DMS53 treated with DMSO at 0.1 percent for 48 hours (cell line): ENCODE results near the gene ENPP3.

ENCODE experiments used
- DNase-seq: peaks from one replicate; lab custom pipeline; 2025; ENCODE audit not compliant: unreplicated experiment; lab: John Stamatoyannopoulos, UW

The ENPP3 gene

DNA sequence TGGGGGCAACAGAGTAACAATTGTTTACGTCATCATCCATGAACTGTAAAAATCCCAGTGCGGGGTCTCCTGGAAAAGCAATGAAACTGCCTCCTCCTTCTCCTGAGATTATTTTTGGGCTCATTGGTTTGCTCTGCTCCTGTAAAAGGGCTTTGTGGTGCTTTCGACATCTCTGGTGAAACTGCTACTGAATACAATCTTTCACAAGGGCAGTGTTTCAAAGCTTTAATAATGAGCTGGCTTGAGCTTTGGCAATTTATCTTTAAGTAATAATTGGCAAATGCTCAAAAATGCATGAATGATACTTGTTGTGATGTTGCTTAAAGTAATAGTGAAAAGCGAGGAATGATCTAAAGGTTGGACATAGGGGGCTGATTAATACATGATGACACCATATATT lies 127.2 kb downstream of the ENPP3 start:
- no peak for DNase-seq

DNA sequence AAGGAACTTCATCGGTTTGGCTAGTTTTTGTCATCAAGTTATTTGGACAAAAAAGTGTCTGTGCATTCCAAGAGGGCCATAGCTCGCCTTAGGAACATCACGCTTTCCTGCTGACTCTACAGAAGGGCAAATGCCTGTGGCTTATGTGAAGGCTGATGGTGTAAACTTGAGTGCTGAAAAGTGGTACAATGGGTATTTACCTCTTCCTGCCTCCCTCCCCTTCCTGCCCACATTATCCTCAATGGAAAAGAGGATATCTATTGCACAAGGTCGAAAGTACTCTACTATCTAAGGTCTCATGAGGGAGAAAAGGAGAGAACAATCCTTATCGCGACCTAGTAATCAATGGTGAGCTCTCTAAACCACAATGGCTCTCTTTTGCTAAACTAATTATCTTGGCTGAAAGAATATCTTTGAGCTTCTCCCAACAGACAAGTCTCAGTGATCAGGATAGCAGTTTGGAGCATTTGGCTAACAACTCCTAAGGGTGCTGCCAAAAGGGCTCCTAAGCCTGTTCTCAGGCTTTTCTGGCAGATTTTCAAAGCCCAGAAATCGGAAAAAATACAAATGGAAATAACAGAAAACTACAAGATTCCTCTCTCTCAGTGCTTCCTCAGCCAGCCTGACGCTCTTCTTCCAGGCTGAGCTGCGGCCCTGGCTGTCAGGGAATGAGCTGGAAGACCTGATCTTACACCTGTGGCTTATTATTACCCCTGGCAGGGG lies 128.1 kb downstream of the ENPP3 start:
- DNase-seq: no peak

DNA sequence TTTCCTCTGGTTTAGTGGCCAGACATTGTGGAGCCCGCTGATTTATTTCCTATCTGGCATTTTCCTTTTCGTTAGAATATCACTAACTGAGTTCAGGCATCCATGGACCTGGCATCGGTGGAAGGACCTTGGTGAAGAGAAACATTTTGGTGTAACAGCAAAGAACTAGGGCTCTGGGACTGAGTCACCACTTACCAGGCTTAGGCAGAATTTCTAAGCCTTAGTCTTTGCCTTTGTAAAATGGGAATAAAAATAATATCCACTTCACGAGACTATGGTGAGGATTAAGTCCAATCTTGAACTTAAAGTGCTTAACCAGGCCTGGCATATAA lies 128.7 kb downstream of the ENPP3 start:
- DNase-seq: no peak

DNA sequence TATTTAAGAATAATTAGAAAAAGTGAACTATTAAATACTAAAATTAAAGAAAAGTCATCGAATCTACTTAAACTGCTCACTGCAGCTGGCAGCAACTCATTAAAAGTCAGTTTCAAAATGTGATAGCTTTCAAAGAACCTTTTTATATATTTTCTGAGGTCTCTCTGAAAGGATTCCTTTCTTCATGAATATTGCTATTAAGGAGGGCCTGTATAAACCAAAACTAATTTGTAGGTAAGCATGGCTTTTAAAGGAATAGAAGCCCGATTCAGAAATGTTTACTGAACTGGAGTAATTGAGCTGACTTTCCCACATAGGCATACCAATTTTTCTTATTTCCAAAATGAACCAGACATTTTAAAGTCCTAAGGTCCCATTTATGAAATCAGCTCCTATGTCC lies 129.5 kb downstream of the ENPP3 start:
- no peak for DNase-seq

DNA sequence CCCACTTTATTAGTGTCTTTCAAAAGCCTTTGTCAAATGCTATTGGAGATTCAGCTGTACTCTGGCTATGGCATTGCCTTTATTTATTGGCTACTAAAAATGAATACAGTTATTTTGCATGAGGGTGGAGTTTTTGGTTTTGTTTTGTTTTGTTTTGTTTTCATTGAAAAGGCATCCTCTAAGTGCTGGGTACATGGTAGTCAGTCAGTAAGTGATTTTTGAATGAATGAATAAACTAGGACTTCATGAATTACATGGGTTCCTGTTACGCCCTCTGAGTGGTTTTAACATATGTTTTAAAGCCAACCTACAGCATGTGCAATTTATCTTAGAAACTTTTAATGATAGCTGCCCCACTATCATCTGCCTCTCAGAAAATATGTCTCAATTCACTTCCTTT lies 131.9 kb downstream of the ENPP3 start:
- no peak for DNase-seq

DNA sequence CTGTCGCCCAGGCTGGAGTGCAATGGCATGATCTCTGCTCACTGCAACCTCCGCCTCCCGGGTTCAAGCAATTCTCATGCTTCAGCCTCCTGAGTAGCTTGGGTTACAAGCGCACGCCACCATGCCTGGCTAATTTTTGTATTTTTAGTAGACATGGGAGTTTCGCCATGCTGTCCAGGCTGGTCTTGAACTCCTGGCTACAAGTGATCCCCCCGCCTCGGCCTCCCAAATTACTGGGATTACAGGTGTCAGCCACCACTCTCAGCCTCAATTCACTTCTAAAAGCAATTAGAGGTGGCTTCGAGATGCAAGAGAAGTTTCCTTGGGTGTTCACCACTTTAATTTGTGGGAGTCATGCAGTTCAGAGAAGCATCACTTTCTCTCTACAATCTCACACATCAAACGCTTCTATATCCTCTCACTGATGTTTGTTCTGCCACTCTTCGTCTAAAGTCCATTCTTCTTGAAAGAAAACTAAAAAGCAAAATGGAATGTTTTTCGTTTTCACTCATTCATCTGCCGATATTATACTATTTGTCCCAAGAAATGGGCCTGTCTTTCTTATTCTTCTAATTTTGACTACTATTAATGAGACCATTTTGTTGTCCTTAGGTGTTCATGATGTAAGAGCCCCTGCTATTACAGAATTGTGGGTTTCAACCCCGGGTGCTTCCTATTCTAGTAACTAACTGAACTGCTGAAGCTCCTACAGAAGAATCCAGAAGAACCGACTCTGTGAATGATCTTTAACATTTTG lies 132.5 kb downstream of the ENPP3 start:
- no peak for DNase-seq

DNA sequence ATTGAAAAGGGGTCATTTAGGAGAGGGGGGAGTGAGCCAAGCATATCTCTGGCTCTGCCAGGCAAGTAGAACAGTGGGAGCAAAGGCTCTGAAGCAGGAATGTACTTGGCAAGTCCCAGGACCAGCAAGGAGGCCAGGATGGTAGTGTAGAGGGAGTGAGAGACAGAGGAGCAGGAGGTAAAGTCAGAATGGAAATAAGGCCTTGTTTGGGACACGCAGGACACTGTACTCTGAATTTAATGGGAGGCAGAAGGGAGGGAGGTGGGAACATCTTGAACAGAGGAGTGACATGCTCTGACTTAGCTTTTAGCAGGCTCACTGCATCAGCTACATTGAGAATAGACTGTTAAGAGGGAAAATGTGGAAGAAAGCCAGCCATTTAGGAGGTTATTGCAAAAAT lies 133.7 kb downstream of the ENPP3 start:
- DNase-seq: no peak

DNA sequence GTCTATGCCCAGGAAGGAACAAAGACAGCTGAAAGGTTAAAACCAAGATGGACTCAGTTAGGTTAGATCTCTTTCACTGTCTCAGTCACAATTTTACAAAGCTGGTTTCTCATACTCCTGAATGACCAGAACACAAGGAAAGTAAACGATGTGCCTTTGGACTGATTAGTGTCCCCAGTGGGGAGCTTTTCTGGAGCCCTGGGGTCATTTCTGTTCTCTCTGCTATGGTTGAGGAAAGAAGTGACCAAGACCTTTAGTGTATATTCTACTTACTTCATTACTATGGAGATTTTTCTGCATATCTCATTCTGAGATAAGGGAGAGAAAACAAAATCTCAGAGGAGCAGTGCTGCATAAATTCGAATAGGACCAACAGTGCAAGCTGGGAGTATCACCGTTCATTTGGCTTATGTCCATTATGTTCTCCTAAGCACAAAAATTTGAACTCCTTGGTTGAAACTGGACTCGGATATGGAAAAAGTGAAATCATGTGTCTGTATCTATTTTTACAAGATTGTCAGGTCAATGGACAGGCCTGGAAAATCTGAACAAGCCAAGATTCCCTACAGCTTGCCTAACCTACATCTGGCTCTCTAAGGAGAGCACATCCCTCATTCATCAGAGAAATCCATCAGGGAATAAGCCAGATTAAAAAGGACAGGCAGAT lies 136.3 kb downstream of the ENPP3 start:
- no peak for DNase-seq

DNA sequence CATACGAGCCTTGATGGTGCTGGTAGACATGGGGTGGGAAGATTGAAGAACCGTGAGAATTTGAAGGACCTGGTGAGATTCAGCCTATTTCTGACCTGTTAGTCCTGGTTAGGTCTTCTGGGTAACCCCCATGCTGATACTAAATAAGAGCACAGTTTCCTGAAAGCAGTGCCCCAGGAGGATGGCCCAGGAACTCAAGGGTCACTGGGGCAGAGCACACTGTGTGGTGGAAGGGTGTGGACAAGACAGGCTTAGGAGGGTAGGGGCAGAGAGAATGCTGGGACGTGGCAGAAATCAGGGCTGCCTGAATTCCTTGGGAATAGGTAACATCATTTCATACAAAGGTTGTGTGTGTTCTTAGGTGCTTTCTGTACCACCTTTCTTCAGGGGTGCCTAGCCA lies 138.8 kb downstream of the ENPP3 start:
- DNase-seq: no peak

DNA sequence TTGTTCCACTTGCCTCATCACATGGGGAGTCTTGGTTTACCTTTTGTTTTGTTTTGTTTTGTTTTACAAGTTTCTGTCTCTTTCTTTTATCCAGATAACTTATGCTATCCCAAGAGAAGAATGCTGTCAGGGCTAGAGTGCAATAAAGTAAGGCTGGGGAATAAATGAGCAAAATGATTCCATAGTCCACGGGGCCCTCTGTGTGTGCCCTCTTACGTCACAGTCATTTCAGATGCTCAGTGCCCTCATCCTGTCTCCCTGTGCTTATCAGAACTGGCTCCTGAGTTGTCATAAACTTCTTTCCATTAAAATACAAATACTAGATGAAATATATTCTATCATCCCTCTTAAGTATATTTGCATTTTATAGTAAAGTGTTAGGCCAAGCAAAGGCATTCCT lies 139.9 kb downstream of the ENPP3 start:
- DNase-seq: no peak

DNA sequence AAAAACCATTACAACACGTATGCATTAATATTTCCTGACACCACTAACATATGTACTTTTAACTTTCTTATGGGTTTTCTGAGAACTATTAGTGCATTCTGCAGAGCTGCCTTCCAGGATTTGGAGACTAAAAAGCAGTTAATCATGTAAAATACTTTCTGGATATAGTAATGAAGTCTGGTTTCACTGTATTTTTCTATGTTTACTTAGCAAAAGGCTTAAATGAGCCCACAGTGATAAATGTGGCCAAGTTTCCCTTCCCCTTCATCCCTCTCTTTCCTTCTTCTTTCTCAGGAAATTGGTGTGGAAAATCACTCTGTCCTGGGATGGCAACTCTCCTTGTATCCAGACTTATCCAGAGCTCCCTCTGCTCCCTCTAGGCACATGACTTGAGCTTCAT lies 141.1 kb downstream of the ENPP3 start:
- DNase-seq: no peak

DNA sequence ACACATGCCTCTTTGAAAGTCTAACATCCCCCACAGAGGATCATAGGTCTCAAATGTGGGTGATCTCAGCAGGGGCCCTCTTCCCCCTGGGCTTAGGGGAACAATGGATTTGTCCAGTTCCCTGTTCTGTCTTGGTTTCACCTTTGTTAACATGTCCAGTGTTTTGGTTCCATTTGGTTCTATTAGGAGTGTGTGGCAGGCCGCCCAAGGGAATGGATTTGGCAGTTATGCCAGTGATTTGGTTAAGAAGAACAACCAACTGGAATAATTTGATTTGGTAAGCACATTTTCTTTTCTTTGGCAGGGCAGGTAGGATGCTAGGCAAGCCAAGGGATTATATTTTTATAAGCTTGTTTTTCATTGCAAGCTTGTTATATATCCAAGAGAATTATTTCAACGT lies 142.2 kb downstream of the ENPP3 start:
- no peak for DNase-seq

DNA sequence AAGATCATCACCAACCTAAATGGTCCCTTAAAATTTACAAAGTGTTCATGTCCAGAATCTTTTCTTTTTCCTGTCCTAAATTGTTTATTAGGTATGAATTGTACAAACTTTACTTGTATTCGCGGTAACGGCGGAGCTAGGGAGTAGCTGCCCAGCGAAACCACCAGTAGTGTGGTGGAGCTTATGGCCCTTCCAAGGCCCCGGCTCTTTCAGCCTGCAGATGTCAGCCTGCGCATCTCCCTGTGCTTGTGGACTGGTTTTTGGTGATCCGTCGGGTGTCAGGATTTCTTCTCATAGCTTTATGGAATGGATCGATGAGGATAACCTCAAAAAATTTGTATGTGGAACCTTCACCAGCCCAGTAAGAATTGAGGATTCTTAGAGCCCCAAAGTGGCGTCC lies 143.5 kb downstream of the ENPP3 start:
- no peak for DNase-seq

DNA sequence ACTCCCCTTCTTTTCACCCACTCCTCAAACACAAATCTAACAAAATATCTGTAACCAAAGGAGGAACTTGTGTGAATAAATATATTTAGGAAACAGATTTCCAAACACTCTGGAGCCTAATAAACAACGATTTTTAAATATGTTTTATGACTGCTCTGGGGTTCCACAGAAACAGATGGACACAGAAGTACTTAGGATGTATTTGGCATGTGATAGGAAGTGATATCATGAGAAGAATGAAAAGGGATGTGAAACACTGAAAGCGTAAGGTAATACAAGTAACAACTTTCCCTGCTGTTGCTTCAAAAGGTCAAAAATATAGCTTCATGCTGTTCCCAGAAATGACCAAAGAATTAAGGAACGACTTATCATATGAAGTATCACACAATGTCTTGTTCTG lies 144.6 kb downstream of the ENPP3 start:
- no peak for DNase-seq

DNA sequence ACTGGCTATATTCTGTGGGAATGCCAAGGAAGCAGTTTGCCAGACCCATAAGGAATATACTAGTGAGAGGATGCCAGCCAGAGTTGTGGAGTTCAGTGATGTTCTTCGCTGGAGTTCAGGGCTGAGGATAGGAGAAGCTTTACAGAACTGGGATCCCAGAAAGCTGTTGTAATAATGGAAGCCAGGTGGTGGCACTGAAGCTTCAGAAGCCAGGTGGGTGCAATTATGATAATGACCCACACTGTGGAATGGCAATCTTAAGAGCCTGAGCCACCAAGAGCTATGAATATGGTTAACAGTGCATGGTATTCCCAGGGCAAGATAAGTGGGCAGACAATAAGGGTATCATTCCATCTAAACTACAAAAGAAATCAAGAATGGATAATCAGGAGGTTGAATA lies 145.7 kb downstream of the ENPP3 start:
- DNase-seq: no peak

DNA sequence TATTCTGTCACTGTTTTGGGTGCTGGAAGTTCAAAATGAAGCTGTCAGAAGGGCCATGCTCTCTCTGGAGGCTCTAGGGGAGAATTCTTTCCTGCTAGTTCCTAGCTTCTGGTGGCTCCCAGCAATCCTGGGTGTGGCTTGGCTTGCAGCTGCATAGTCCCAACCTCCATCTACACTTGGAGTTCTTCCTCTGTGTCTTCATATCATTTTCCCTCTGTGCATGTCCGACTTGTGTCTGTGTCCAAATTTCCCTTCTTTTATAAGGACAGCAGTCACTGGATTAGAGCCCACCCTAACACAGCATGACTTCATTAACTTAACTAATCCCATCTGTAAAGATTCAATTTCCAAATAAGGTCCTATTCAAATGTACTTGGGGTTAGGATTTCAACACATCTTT lies 147.5 kb downstream of the ENPP3 start:
- no peak for DNase-seq

DNA sequence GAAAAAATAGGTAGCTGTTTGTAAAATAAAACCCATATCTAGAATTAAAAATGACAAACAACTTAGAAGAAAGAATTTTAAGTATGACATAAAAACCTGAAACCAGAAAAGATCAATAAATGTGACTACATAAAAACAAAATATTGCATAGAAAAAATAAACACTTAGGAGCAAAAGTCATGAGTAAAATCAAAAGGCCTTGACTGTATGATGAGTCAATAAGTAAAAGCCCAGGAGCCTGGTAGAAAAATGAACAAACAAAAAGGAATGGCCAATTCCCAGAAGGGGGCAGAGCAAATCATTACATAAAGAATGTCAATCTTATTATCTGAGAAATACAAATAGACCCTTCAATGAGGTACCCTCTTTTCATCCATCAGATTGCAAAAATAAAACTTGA lies 150.0 kb downstream of the ENPP3 start:
- DNase-seq: no peak

DNA sequence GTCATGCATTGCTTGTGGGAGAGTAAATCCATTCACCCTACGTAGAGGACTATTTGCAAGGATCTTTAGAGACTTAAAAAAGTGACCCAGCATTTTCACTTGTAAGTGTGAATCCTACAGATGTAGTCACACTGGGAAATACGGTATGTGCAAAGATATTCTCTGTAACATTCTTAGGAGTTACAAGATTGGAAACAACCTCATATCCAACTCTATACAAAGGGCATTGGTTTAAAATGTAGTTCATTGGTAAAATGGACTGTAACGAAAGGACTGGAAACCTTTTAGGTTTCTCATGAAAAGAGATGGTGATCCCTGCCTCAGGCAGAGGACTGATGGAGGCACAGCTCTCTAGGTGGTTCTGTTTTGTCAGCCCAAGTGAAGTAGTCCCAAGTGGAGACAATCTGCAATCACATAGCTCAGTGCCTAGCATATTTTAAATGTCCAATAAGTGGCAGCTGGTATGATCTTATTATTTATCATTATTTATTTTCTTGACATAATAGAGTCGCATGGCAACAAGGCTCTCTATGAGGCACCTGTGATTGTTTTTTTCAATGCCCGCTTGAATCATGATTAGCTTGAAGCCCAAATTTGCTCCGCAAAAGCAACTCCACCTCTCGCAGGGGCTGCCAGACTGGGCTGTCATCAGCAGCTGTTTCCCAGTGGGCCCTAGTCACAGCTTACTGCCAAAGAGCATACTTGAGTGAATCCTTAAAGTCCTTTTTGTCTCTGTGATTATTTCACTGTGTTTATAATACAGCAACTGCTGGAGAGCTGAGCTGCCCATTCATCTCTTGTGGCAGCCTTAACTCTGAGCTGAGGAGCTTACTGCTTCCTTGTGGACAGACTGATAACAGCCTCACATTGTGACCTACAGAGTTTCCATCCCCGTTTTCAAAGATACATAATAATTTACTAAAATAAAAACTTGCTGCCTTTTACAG lies 150.9 kb downstream of the ENPP3 start:
- DNase-seq: no peak

DNA sequence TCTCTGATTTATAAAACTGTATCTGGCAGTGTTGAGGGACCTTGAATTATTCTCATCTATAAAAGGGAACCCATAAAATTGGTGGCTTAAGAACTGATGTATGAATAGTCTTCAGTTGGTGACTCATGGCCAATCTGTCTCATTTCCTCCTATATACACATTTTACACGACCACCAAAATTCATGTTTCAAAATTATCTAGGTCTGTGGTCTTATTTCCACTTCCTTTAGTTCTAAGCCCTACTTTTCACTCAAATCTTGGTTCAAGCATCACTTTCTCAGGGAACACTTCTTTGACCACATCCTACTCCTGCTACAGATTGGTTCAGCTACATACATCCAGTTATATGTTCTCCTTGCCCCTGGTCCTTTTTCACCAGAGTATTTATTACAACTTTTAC lies 152.1 kb downstream of the ENPP3 start:
- no peak for DNase-seq

DNA sequence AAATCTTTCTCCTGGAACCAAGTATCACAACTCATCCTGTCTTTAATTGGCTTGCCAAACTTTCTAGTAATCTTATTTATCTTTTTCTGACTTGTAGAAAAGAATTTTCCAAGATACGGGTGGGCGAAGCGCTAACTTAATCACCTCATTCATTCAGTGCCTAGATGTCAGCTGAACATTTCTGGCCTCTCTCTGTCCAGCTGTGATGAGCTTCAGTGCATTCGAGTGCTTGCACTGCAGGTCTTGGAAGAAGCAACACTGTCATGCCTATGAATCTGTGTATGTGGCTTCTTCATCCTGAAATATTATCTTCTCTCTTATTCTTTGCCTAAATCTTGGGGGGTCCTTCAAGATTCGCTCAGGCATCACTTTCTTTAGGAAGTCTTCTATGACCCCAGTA lies 154.4 kb downstream of the ENPP3 start:
- DNase-seq: no peak

DNA sequence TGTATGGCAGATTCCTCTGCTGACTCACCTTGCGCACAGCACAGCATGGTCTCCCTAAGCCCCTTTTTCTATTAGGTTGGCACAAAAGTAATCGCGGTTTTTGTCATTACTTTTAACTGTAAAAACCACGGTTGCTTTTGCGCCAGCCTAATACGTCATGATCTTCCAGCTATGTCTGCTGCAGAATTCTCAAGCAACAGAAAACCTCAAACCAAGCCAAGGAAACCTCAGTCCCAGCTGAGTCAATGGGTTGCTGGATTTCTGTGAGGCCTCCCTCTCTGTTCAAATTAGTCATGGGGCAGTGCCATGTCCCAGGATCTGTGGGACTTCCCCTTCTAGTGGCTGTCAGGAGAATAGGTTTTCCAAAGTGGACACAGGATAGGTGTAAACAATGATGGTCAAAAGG lies 155.0 kb downstream of the ENPP3 start:
- no peak for DNase-seq
